ENCODE data around the gene SULT2B1. TPM values are rescaled to one million over a fixed set of nuclear protein-coding genes. Genes with fewer than 3 reads are reported as not detected.

SULT2B1 gene
- total RNA-seq, 1 experiment from 2014 or later: 6.2 TPM

GRCh38 chr19:48509467-48510194, 42.3 kb upstream of the SULT2B1 start:
- no peak for DNase-seq
- no peaks in the 10 kb centered on the region for H4K20me1 ChIP-seq (ENCODE audit: insufficient read depth)
- ChIA-PET CTCF (interaction anchor here (1.1 kb wide), 1 partner anchor 80 kb away, joined by 3 read pairs; no protein-coding TSS in a partner anchor), POLR2A (ENCODE audit: unreplicated experiment) (interaction anchor here (0.6 kb wide), 1 partner anchor 110 kb away, joined by 6 read pairs; the partner anchor contains the start of gene SPHK2)
- H3K27ac ChIP-seq: no peak overlapping the region
- peaks cover 28% of the 10 kb centered on the region; the same call in 1 of the 2 replicates for H3F3A ChIP-seq (ENCODE audit: insufficient read depth, low read depth)
- BruUV-seq (replicated peaks): no TSS peak
- no peak overlapping the region for H3K4me3 ChIP-seq
- no peaks in the 10 kb centered on the region; the same call in 1 of the 2 replicates for H3K4me1 ChIP-seq (replicated peaks; ENCODE audit: insufficient read depth)
- no peaks in the 10 kb centered on the region for H3K9me2 ChIP-seq (ENCODE audit: insufficient read depth)
- H2AFZ ChIP-seq: no peak overlapping the region
- no peak overlapping the region for H3K4me2 ChIP-seq
- intact Hi-C loops (cut with micrococcal nuclease; ENCODE audit: unreplicated experiment): no loop called here
- H3K79me2 ChIP-seq (ENCODE audit: low read depth): no peaks in the 10 kb centered on the region
- H3K9me3 ChIP-seq (ENCODE audit: insufficient read depth, low read depth): no peaks in the 10 kb centered on the region
- H3K36me3 ChIP-seq (ENCODE audit: low read depth): no peaks in the 10 kb centered on the region
- TF ChIP-seq EZH2 (IDR thresholded peaks at IDR 0.05; ENCODE audit: low read depth) (no peak), CTCF (conservative IDR thresholded peaks at IDR 0.05) (no peak)
- no peaks in the 10 kb centered on the region for H3K27me3 ChIP-seq (ENCODE audit: insufficient read depth, low read depth)

- peaks cover 32% of the 10 kb centered on the region; the same call in 1 of the 2 replicates for H3F3A ChIP-seq (ENCODE audit: insufficient read depth, low read depth)
- no peak overlapping the region for H3K4me3 ChIP-seq
- no TSS peak for BruUV-seq (replicated peaks)
- H3K9me3 ChIP-seq (ENCODE audit: insufficient read depth, low read depth): no peaks in the 10 kb centered on the region
- H3K4me2 ChIP-seq: peak overlapping the region; percentile 53
- no peaks in the 10 kb centered on the region for H3K79me2 ChIP-seq (ENCODE audit: low read depth)
- intact Hi-C loops (cut with micrococcal nuclease; ENCODE audit: unreplicated experiment): no loop called here
- H2AFZ ChIP-seq: no peak overlapping the region
- no peaks in the 10 kb centered on the region for H3K9me2 ChIP-seq (ENCODE audit: insufficient read depth)
- TF ChIP-seq CTCF (conservative IDR thresholded peaks at IDR 0.05): no peak
- TF ChIP-seq EZH2 (IDR thresholded peaks at IDR 0.05; ENCODE audit: low read depth): no peak
- H3K4me1 ChIP-seq (replicated peaks; ENCODE audit: insufficient read depth): no peaks in the 10 kb centered on the region; the same call in 1 of the 2 replicates
- CTCF ChIA-PET: interaction anchor here (0.5 to 0.7 kb wide), 2 partner anchors 16 to 107 kb away, joined by 3 read pairs; no protein-coding TSS in a partner anchor
- DNase-seq: peak; percentile 52 to 54
- no peaks in the 10 kb centered on the region for H3K36me3 ChIP-seq (ENCODE audit: low read depth)
- no peaks in the 10 kb centered on the region for H4K20me1 ChIP-seq (ENCODE audit: insufficient read depth)
- no peaks in the 10 kb centered on the region for H3K27me3 ChIP-seq (ENCODE audit: insufficient read depth, low read depth)
- POLR2A ChIA-PET (ENCODE audit: unreplicated experiment): interaction anchor here (0.6 kb wide), 1 partner anchor 109 kb away, joined by 6 read pairs; the partner anchor contains the start of gene SPHK2
- H3K27ac ChIP-seq: no peak overlapping the region
Observed at GRCh38 chr19:48510421-48511268, 41.3 kb upstream of the SULT2B1 start.

GRCh38 chr19:48511321-48511731, 40.6 kb upstream of the SULT2B1 start:
- H3K9me3 ChIP-seq (ENCODE audit: insufficient read depth, low read depth): no peaks in the 10 kb centered on the region
- H3K4me2 ChIP-seq: no peak overlapping the region
- peaks cover 36% of the 10 kb centered on the region; the same call in 1 of the 2 replicates for H3F3A ChIP-seq (ENCODE audit: insufficient read depth, low read depth)
- H3K4me3 ChIP-seq: no peak overlapping the region
- CTCF ChIA-PET: no interaction called here
- intact Hi-C loops (cut with micrococcal nuclease; ENCODE audit: unreplicated experiment): no loop called here
- POLR2A ChIA-PET (ENCODE audit: unreplicated experiment): no interaction called here
- no peak overlapping the region for H2AFZ ChIP-seq
- H4K20me1 ChIP-seq (ENCODE audit: insufficient read depth): no peaks in the 10 kb centered on the region
- no peak for TF ChIP-seq EZH2 (IDR thresholded peaks at IDR 0.05; ENCODE audit: low read depth)
- no peak for TF ChIP-seq CTCF (conservative IDR thresholded peaks at IDR 0.05)
- DNase-seq: no peak
- H3K27ac ChIP-seq: no peak overlapping the region
- no peaks in the 10 kb centered on the region; the same call in 1 of the 2 replicates for H3K4me1 ChIP-seq (replicated peaks; ENCODE audit: insufficient read depth)
- no TSS peak for BruUV-seq (replicated peaks)
- H3K27me3 ChIP-seq (ENCODE audit: insufficient read depth, low read depth): no peaks in the 10 kb centered on the region
- H3K79me2 ChIP-seq (ENCODE audit: low read depth): no peaks in the 10 kb centered on the region
- no peaks in the 10 kb centered on the region for H3K36me3 ChIP-seq (ENCODE audit: low read depth)
- H3K9me2 ChIP-seq (ENCODE audit: insufficient read depth): no peaks in the 10 kb centered on the region
